Gastrocnemius medialis (tissue), 4 donors: ENCODE measurements around the gene SYT6.

Experiments
- CTCF ChIP-seq, 5 experiments: fragments of 450-650 bp in 3 of 5; fragments of 200-600 bp in 2 of 5; sonication (generic) in 2 of 5; IDR thresholded peaks in 4 of 5; conservative IDR thresholded peaks in 1 of 5; 1 replicate in 4 of 5; 2 replicates in 1 of 5; pipeline ENCODE4 v1.5.1; 2016 to 2019; ENCODE audit warnings: antibody characterized with exemption in 5 of 5, mild to moderate bottlenecking in 3 of 5, moderate library complexity in 3 of 5
- POLR2A ChIP-seq, 2 donors: fragments of 450-650 bp; IDR thresholded peaks; one replicate each; pipeline ENCODE4 v1.6.1; 2017; ENCODE audit warnings: antibody characterized with exemption in 2 of 2, mild to moderate bottlenecking in 2 of 2, moderate library complexity in 2 of 2

- TF ChIP-seq CTCF (IDR thresholded peaks at IDR 0.05 in 4 of 5, conservative IDR thresholded peaks at IDR 0.05 in 1 of 5), result no peak
- no peak for TF ChIP-seq POLR2A (IDR thresholded peaks at IDR 0.05)
Observed at GRCh38 chr1:114130846-114131525, 22.7 kb downstream of the SYT6 start.
